ENCODE results near the gene DHRS7B.

- TF ChIP-seq POLR2A (IDR thresholded peaks at IDR 0.05), result no peak
- TF ChIP-seq CTCF (IDR thresholded peaks at IDR 0.05), result no peak
Measured at GRCh38 chr17:21096874-21097273, 29.9 kb upstream of the DHRS7B start.
